Measurements from ENCODE around the gene CHEK2.
"Not testable (repeated sequence)": the region's sequence is repeated elsewhere in the genome, so short reads cannot be mapped to it uniquely, and the experiment has no call there.

The CHEK2 gene

DNA sequence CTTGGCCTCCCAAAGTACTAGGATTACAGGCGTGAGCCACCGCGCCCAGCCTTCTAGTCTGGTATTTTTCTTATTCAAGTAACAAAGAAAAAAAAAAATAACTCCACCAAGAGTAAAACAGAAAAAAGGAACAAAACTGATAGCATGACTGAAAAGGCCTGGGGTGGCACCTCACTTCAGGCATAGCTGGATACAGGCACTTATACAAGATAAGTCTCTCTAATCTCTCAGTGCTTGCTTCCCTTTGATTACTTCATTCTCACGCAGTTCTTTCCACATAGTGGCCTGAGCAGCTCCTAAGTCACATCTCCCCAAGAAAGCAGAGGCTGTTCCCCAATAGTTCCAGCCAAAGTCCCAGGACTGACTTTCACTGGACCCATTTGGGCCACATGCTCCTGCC is 58.7 kb downstream of the CHEK2 start:
- not testable (repeated sequence) for DNase-seq

GRCh38 chr22:28680813-28681490 is 60.7 kb downstream of the CHEK2 start:
- not testable (repeated sequence) for DNase-seq

DNA sequence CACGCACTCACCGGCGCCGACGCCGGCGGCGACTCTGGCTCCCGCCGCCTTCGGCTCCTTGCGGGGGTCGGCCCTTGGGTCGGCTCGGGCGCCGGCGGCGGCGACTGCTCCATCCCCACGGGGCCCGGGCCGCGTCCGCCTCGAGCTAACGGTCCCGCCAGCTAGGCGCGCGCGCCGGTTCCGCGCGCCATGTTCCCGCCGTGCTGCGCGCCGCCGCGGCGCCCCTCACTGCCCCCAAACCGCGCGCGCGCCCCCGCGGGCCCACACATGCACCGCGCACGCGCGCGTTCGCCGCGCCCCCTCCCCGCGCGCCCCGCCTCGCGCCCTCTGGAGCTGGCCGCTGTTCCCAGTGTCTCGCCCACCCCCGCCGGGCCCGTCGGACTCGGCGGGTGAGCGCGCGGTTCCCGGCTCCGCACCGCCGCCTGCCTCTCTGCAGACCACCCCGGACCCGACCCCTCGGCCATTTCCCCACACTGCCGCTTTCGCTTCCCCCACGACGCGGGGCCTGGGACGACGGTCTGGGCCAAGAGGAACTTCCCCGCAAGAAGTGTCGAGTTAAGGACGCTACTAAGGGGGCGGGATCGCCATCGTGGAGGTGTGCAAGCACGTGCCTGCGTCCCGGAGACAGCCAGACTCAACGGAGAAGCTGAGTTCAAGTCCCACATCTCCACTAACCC is 61.9 kb downstream of the CHEK2 start, which contains the start of gene TTC28:
Gene TTC28 (minus strand): TSS at position 230 of the 677 bp plus-strand sequence. CDS start 117 bp downstream, at position 113.
- peak; percentile 32 to 58 for DNase-seq

DNA sequence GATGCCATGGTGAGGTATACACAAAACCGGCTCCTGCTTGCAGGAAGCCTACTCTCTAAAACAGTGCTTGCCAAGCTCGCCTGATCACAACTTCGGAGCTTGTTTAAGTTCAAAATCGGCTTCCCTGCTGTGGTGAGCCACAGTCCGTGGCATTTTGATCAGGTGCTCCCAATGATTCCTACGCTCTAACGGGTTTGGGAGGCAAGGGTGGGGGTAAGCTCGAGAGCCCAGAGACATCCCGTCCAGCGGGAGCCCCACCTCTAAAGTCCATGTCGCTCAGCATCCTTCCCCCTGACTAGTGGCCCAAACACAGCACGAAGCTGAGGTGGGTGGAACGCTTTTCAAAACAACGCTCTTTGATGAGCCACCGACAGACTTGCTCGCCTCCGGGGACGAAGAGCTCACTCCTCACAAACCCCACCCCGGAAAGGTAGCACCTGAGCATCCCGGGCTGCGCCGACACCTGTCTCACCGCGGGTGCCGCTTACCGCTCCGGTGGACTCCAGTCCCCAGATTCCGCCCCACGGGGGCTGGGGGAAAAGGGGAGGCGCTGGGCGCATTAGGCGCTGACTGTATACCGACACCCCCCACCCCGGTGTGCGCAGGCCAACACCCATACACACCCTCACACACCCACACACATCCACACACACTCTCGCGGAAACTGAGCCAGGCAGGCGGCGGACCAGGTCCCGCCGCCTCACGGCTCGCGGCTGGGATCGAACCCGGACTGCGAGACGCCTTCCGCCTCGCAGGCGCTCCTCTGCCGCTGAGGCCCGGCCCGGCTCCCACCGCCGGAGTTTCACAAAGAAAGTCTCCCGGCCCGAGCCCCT is 62.6 kb downstream of the CHEK2 start:
- peak in 1 of 2 donors; percentile 19 for DNase-seq

GRCh38 chr22:28678170-28678569 is 63.5 kb downstream of the CHEK2 start:
- not testable (repeated sequence) for DNase-seq

DNA sequence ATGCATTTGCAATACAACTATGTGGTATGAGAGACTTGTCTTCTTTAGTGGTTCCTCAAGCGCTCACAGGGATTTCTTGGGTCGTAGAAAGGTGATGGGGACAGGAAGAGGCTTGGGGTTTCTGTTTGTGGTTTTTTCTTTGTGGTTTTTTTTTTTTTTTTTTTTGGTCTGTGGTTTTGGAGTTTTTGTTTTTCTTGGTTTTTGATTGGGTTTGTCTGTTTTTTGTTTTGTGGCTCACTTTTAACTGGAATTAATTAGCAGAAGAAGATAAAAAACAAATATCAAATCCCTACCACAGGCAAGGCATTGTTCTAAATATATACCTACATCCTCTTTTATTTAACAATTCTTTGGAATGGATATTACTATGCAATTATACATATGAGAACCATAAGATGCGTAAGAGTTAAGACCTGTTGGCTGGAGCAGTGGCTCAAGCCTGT is 67.5 kb downstream of the CHEK2 start:
- peak; percentile 55 to 71 for DNase-seq

- DNase-seq: no peak
Measured at GRCh38 chr22:28670756-28671155, 70.9 kb downstream of the CHEK2 start.

DNA sequence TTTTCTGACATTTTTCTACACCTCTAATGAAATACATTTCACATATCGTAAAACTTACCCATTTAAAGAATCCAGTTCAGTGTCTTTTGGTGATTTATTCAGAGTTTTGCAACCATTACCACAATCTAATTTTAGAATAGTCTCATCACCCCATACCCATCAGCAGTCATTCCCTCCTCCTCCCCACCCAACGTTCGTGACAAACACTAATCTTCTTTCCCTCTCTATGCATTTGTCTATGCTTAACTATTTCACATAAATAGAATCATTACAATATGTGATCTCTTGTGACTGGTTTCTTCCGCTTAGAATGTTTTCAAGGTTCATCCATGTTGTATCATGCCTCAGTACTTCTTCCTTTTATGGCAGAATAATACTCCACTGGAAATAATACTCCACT is 71.5 kb downstream of the CHEK2 start:
- no peak for DNase-seq

DNA sequence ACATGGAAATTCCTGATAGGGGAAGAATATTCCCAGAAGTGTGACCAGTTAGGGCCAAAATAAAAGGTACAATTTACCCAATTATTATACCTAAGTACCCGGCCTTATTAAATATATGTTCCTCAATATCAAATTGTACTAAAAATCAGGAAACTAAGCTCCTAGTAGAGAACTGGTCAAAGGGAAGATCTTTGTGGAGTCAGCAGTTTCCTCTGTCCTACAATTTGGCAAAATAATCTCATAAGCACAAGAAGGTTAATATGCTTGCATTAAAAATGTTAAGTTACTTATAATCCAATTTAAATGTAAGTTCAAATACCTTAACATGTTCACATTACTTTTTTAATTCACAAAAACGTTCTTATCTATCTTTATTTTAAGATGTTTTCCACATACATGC is 72.2 kb downstream of the CHEK2 start:
- DNase-seq: no peak

- DNase-seq: not testable (repeated sequence)
Measured at GRCh38 chr22:28663569-28663942, 78.1 kb downstream of the CHEK2 start.

GRCh38 chr22:28658448-28658847 is 83.2 kb downstream of the CHEK2 start:
- DNase-seq: no peak

GRCh38 chr22:28656181-28656580 is 85.4 kb downstream of the CHEK2 start:
- no peak for DNase-seq

DNA sequence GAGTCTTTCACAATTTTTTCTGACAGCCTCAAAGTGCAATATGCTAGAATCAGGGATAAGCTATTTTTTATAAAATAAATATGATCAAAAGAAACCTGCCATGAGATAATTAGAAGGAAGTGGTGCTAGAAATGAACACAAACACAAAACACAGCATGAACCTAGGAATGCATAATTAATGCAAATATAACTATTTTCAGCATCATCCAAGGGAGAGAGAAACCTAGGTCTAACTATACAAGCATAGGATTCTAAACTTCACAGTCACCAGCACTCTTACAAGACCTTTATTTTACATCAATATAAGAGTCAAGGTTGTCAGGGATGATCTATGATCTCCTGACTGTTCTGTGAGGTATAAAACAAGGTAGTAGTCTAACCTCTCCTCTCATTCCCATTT is 91.2 kb downstream of the CHEK2 start:
- no peak for DNase-seq

- no peak for DNase-seq
Measured at GRCh38 chr22:28648792-28649191, 92.8 kb downstream of the CHEK2 start.

DNA sequence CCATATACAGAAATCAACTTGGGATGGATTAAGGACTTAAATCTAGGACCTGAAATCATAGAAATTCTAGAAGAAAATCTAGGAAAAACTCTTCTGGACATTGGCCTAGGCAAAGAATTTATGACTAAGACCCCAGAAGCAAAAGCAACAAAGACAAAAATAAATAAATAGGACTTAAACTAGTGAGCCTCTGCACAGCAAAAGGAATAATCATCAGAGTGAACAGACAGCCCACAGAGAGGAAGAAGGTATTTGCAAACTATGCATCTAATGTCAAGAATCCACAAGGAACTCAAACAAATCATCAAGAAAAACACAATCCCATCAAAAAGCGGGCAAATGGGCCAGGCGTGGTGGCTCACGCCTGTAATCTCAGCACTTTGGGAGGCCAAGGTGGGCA is 94.4 kb downstream of the CHEK2 start:
- no peak for DNase-seq

DNA sequence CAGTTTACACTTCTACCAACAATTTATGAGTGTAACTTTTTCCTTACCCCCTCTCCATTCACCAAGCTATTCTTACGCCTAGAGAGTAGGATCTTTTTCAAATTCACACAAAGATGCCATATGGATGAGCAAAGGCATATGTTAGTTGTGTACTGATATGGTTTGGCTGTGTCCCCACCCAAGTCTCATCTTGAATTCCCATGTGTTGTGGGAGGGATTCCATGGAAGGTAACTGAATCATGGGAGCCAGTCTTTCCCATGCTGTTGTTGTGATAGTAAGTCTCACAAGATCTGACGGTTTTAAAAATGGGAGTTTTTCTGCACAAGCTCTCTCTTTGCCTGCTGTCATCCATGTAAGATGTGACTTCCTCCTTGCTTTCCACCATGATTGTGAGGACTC is 102.3 kb downstream of the CHEK2 start:
- no peak for DNase-seq

Measured in CD4-positive, alpha-beta T cell treated with Interleukin-1 beta for 1 hour (primary cell).